HCT116 (cell line): ENCODE measurements around the gene XIAP. TPM values are rescaled to one million over a fixed set of nuclear protein-coding genes. Genes with fewer than 3 reads are reported as not detected.

ENCODE experiments used
- ATAC-seq: fragments of 200-7000 bp; cut with Tn5 transposase; 2 replicates; pipeline ENCODE4 v1.9.1; 2020; ENCODE audit warnings: mild to moderate bottlenecking, moderate library complexity
- BruUV-seq: library from RNA; stranded (reverse); fragments of 400-500 nt; replicated peaks from 2 replicates; lab custom pipeline; 2021; lab: Mats Ljungman, UMichigan
- CTCF ChIA-PET: fragments of 300-600 bp; sonication (Branson Sonifier 250); formaldehyde crosslinking; loops from one replicate; lab custom pipeline; 2021; ENCODE audit warnings: antibody characterized with exemption; lab: Charles Lee
- POLR2A ChIA-PET: fragments of 300-600, 350-600 bp; sonication (Branson Sonifier 250); formaldehyde crosslinking; loops from one replicate; lab custom pipeline; 2021; ENCODE audit warnings: antibody characterized with exemption; lab: Charles Lee
- RAD21 ChIA-PET, 2 experiments: fragments of 300-600 bp; sonication (Branson Sonifier 250); formaldehyde crosslinking; loops; one replicate each; lab custom pipeline; 2023; ENCODE audit warnings: low total read pairs in 2 of 2; ENCODE audit not compliant: uncharacterized antibody in 2 of 2, unreplicated experiment in 2 of 2, low non-redundant PET in 1 of 2; lab: Charles Lee
- DNase-seq: peaks from one replicate; pipeline ENCODE4 v3.0.0-alpha.2; 2010; ENCODE audit warnings: low read depth, low spot score
- H2AFZ ChIP-seq: fragments of 200-600 bp; shearing (Covaris generic), sonication (generic); 2 replicates; pipeline ENCODE4 v1.6.1; 2017; ENCODE audit warnings: low read depth, mixed run types, mixed read lengths, antibody characterized with exemption, low read length; ENCODE audit not compliant: poor library complexity, severe bottlenecking
- H3K27ac ChIP-seq: 2 replicates; pipeline ENCODE4 v1.5.1; 2012; ENCODE audit warnings: low read depth, low read length
- H3K27me3 ChIP-seq: fragments of 200-600 bp; sonication (generic); 2 replicates; pipeline ENCODE4 v1.6.1; 2016; ENCODE audit warnings: mixed run types, low read length, mixed read lengths; ENCODE audit not compliant: insufficient read depth
- H3K36me3 ChIP-seq, 2 experiments: fragments of 200-500 bp in 1 of 2; fragments of 200-600 bp in 1 of 2; sonication (Bioruptor generic) in 1 of 2; sonication (generic) in 1 of 2; 2 replicates each; pipeline versions ENCODE4 v1.5.1 to v1.6.1; 2014 to 2016; ENCODE audit warnings: low read length in 2 of 2, inconsistent platforms in 1 of 2, mixed read lengths in 1 of 2, mixed run types in 1 of 2; ENCODE audit not compliant: insufficient read depth in 2 of 2, control insufficient read depth in 1 of 2
- H3K4me1 ChIP-seq, 2 experiments: fragments of 200-600 bp in 1 of 2; sonication (generic) in 1 of 2; 2 replicates each; pipeline versions ENCODE4 v1.5.1 to v1.6.1; 2012 to 2017; ENCODE audit warnings: low read length in 2 of 2, inconsistent platforms in 1 of 2, mild to moderate bottlenecking in 1 of 2, mixed read lengths in 1 of 2, mixed run types in 1 of 2, moderate library complexity in 1 of 2; ENCODE audit not compliant: insufficient read depth in 2 of 2, control insufficient read depth in 1 of 2
- H3K4me2 ChIP-seq: fragments of 200-600 bp; sonication (generic); 2 replicates; pipeline ENCODE4 v1.6.1; 2017; ENCODE audit warnings: mixed run types, low read length, mixed read lengths
- H3K4me3 ChIP-seq, 2 experiments: fragments of 200-600 bp in 1 of 2; sonication (generic) in 1 of 2; replicated peaks in 1 of 2; 2 replicates each; pipeline ENCODE4 v1.5.1; 2011 to 2016; ENCODE audit warnings: low read length in 2 of 2, control low read depth in 1 of 2, low read depth in 1 of 2, mild to moderate bottlenecking in 1 of 2, mixed read lengths in 1 of 2, mixed run types in 1 of 2
- H3K79me2 ChIP-seq: fragments of 200-600 bp; sonication (generic); 2 replicates; pipeline ENCODE4 v1.6.1; 2017; ENCODE audit warnings: mild to moderate bottlenecking, mixed run types, low read length, moderate library complexity, mixed read lengths; ENCODE audit not compliant: insufficient read depth
- H3K9ac ChIP-seq: fragments of 200-600 bp; sonication (generic); 2 replicates; pipeline ENCODE4 v1.6.1; 2016; ENCODE audit warnings: low read length, mixed read lengths
- H3K9me2 ChIP-seq: fragments of 200-600 bp; sonication (generic), shearing (Covaris generic); 2 replicates; pipeline ENCODE4 v1.6.1; 2017; ENCODE audit warnings: mixed run types, mild to moderate bottlenecking, moderate library complexity; ENCODE audit not compliant: insufficient read depth
- H3K9me3 ChIP-seq, 2 experiments: fragments of 200-500 bp in 1 of 2; fragments of 200-600 bp in 1 of 2; sonication (Bioruptor generic) in 1 of 2; sonication (generic) in 1 of 2; 2 replicates each; pipeline ENCODE4 v1.6.1; 2014 to 2017; ENCODE audit warnings: low read length in 2 of 2, mixed read lengths in 2 of 2, inconsistent platforms in 1 of 2, low read depth in 1 of 2, mild to moderate bottlenecking in 1 of 2, mixed run types in 1 of 2, moderate library complexity in 1 of 2; ENCODE audit not compliant: control insufficient read depth in 1 of 2, insufficient read depth in 1 of 2
- H4K20me1 ChIP-seq: fragments of 200-600 bp; sonication (generic), shearing (Covaris generic); 2 replicates; pipeline ENCODE4 v1.6.1; 2017; ENCODE audit warnings: mixed run types, mild to moderate bottlenecking, moderate library complexity; ENCODE audit not compliant: insufficient read depth
- ATF3 ChIP-seq: IDR thresholded peaks from 2 replicates; pipeline ENCODE4 v1.6.1; 2012
- CBX3 ChIP-seq: IDR thresholded peaks from 2 replicates; pipeline ENCODE4 v1.6.1; 2012; ENCODE audit warnings: low read depth
- CEBPB ChIP-seq: IDR thresholded peaks from 2 replicates; pipeline ENCODE4 v1.6.1; 2012; ENCODE audit warnings: low read depth
- EGR1 ChIP-seq: IDR thresholded peaks from 2 replicates; pipeline ENCODE4 v1.6.1; 2012; ENCODE audit warnings: low read depth
- ELF1 ChIP-seq: IDR thresholded peaks from 2 replicates; pipeline ENCODE4 v1.6.1; 2012; ENCODE audit warnings: low read depth, borderline replicate concordance
- EZH2 ChIP-seq: fragments of 200-600 bp; sonication (generic); IDR thresholded peaks from 2 replicates; pipeline ENCODE4 v1.6.1; 2017; ENCODE audit warnings: antibody characterized with exemption, mixed run types
- EZH2phosphoT487 ChIP-seq: fragments of 200-600 bp; IDR thresholded peaks from 2 replicates; pipeline ENCODE4 v1.6.1; 2018; ENCODE audit warnings: antibody characterized with exemption, borderline replicate concordance
- FOSL1 ChIP-seq: IDR thresholded peaks from 2 replicates; pipeline ENCODE4 v1.6.1; 2012; ENCODE audit warnings: low read depth
- JUND ChIP-seq: IDR thresholded peaks from 2 replicates; pipeline ENCODE4 v1.6.1; 2012
- MAX ChIP-seq: IDR thresholded peaks from 2 replicates; pipeline ENCODE4 v1.6.1; 2012
- POLR2AphosphoS5 ChIP-seq: IDR thresholded peaks from 2 replicates; pipeline ENCODE4 v1.6.1; 2011; ENCODE audit warnings: mild to moderate bottlenecking, low read depth, low read length, moderate library complexity
- RAD21 ChIP-seq: IDR thresholded peaks from 2 replicates; pipeline ENCODE4 v1.6.1; 2012; ENCODE audit warnings: low read depth, mild to moderate bottlenecking
- SIN3A ChIP-seq: IDR thresholded peaks from 2 replicates; pipeline ENCODE4 v1.6.1; 2012; ENCODE audit warnings: low read depth
- SP1 ChIP-seq: IDR thresholded peaks from 2 replicates; pipeline ENCODE4 v1.6.1; 2012; ENCODE audit warnings: low read depth
- SRF ChIP-seq: IDR thresholded peaks from 2 replicates; pipeline ENCODE4 v1.6.1; 2012; ENCODE audit warnings: low read depth
- TCF7L2 ChIP-seq: IDR thresholded peaks from 2 replicates; pipeline ENCODE4 v1.7.0; 2011; ENCODE audit warnings: borderline replicate concordance, inconsistent platforms; ENCODE audit not compliant: insufficient read depth, insufficient read length; ENCODE audit errors: extremely low read depth
- YY1 ChIP-seq: IDR thresholded peaks from 2 replicates; pipeline ENCODE4 v1.6.1; 2011; ENCODE audit warnings: low read length, low read depth, moderate library complexity, mild to moderate bottlenecking; ENCODE audit not compliant: insufficient replicate concordance; ENCODE audit errors: extremely low read depth
- ZBTB33 ChIP-seq: IDR thresholded peaks from 2 replicates; pipeline ENCODE4 v1.6.1; 2011; ENCODE audit warnings: mild to moderate bottlenecking, low read length, moderate library complexity; ENCODE audit not compliant: insufficient replicate concordance; ENCODE audit errors: extremely low read depth
- intact Hi-C: fragments of 100-400 bp; cut with micrococcal nuclease; formaldehyde crosslinking; loops from 2 replicates; pipeline ENCODE4 v1.10.0; 2022
- total RNA-seq: library from RNA; stranded (reverse); gene quantifications from one replicate; pipeline ENCODE4 v1.2.1, GENCODE V29; 2021; ENCODE audit not compliant: unreplicated experiment
- TF ChIP-seq, protein P1 (sequence below): IDR thresholded peaks from 2 replicates; pipeline ENCODE4 v1.6.1; 2012; ENCODE audit warnings: low read depth

The XIAP gene
- total RNA-seq, 1 experiment from 2014 or later, result 41.0 TPM

DNA sequence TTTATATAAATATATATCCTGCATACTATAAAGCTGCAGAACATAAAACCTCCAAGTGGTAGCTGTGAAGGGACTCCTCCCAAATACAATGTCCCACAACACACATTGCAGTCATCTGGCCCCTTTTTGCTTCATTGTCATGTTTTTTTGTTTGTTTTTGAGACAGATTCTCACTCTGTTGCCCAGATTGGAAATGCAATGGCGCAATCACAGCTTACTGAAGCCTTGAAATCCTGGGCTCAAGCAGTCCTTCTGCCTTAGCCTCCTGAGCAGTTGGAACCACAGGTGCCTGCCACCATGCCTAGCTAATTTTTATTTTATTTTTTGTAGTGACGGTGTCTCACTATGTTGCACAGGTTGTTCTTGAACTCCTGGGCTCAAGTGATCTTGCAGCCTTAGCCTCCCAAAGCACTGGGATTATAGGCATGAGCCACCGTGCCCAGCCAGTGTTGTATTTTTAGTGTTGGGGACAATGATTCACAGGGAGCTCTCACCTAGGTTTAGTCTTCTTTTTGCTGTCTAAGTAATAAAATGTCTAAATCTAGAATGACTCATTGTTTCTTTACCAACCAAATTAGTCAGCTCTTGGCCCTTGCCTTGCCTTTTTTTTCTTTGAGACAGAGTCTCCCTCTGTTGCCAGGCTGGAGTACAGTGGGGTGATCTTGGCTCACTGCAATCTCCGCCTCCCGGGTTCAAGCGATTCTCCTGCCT lies 24.0 kb upstream of the XIAP start:
- DNase-seq, result peak; percentile 59
- peak overlapping the region in 1 of 2 experiments; percentile 20; a peak in 1 of 4 replicates for H3K4me3 ChIP-seq
- peak; percentile 55; the same call in 1 of the 2 replicates for TF ChIP-seq CEBPB
- TF ChIP-seq POLR2AphosphoS5, result no peak
- TF ChIP-seq JUND, result peak; percentile 77
- TF ChIP-seq CBX3, result peak; percentile 27; the same call in 1 of the 2 replicates
- TF ChIP-seq EGR1, result no peak
- TF ChIP-seq SIN3A, result 0 out of 2 replicates have a peak, but pooled peaks have one; percentile 43
- TF ChIP-seq ATF3, result no peak
- TF ChIP-seq SRF, result peak; percentile 40; the same call in 1 of the 2 replicates
- TF ChIP-seq EZH2, result no peak
- peak; percentile 42; the same call in 1 of the 2 replicates for TF ChIP-seq MAX
- no peak for TF ChIP-seq EZH2phosphoT487
- TF ChIP-seq YY1, result no peak
- TF ChIP-seq ZBTB33, result no peak
- no peak for TF ChIP-seq ELF1
- TF ChIP-seq, protein P1, sequence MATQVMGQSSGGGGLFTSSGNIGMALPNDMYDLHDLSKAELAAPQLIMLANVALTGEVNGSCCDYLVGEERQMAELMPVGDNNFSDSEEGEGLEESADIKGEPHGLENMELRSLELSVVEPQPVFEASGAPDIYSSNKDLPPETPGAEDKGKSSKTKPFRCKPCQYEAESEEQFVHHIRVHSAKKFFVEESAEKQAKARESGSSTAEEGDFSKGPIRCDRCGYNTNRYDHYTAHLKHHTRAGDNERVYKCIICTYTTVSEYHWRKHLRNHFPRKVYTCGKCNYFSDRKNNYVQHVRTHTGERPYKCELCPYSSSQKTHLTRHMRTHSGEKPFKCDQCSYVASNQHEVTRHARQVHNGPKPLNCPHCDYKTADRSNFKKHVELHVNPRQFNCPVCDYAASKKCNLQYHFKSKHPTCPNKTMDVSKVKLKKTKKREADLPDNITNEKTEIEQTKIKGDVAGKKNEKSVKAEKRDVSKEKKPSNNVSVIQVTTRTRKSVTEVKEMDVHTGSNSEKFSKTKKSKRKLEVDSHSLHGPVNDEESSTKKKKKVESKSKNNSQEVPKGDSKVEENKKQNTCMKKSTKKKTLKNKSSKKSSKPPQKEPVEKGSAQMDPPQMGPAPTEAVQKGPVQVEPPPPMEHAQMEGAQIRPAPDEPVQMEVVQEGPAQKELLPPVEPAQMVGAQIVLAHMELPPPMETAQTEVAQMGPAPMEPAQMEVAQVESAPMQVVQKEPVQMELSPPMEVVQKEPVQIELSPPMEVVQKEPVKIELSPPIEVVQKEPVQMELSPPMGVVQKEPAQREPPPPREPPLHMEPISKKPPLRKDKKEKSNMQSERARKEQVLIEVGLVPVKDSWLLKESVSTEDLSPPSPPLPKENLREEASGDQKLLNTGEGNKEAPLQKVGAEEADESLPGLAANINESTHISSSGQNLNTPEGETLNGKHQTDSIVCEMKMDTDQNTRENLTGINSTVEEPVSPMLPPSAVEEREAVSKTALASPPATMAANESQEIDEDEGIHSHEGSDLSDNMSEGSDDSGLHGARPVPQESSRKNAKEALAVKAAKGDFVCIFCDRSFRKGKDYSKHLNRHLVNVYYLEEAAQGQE, result no peak
- peak; percentile 51 for TF ChIP-seq SP1
- peak; percentile 14; the same call in 1 of the 2 replicates for TF ChIP-seq RAD21
- no peak for TF ChIP-seq TCF7L2
- peak; percentile 85 for TF ChIP-seq FOSL1
- TF ChIP-seq, all 23 proteins: peak for 9
- H3K4me2 ChIP-seq, result peak overlapping the region; percentile 64
- ATAC-seq, result peak; percentile 67
- H2AFZ ChIP-seq, result no peak overlapping the region
- RAD21 ChIA-PET, result interaction anchor here in 1 of 2 experiments (1.1 kb wide), 1 partner anchor 141 kb away, joined by 4 read pairs; no protein-coding TSS in a partner anchor
- H3K36me3 ChIP-seq, result no peaks in the 10 kb centered on the region
- peaks cover 9 to 16% of the 10 kb centered on the region in 2 experiments for H3K4me1 ChIP-seq
- H3K9ac ChIP-seq, result 0 out of 2 replicates have a peak overlapping the region, but pooled peaks have one; percentile 17
- H3K9me2 ChIP-seq, result no peaks in the 10 kb centered on the region
- no peaks in the 10 kb centered on the region for H3K79me2 ChIP-seq
- no peaks in the 10 kb centered on the region for H3K9me3 ChIP-seq
- no TSS peak for BruUV-seq
- H3K27me3 ChIP-seq, result no peaks in the 10 kb centered on the region
- intact Hi-C loops, result no loop called here
- H4K20me1 ChIP-seq, result no peaks in the 10 kb centered on the region
- CTCF ChIA-PET, result interaction anchor here (0.6 to 6.9 kb wide), 3 partner anchors 29 to 141 kb away, joined by 3 to 56 read pairs (median 5); no protein-coding TSS in a partner anchor
- POLR2A ChIA-PET, result no interaction called here
- no peak overlapping the region for H3K27ac ChIP-seq
